ENCODE data around the gene UGT1A8.

- TF ChIP-seq RAD21 (IDR thresholded peaks at IDR 0.05; ENCODE audit: low read length) = no peak
- TF ChIP-seq, protein P1, sequence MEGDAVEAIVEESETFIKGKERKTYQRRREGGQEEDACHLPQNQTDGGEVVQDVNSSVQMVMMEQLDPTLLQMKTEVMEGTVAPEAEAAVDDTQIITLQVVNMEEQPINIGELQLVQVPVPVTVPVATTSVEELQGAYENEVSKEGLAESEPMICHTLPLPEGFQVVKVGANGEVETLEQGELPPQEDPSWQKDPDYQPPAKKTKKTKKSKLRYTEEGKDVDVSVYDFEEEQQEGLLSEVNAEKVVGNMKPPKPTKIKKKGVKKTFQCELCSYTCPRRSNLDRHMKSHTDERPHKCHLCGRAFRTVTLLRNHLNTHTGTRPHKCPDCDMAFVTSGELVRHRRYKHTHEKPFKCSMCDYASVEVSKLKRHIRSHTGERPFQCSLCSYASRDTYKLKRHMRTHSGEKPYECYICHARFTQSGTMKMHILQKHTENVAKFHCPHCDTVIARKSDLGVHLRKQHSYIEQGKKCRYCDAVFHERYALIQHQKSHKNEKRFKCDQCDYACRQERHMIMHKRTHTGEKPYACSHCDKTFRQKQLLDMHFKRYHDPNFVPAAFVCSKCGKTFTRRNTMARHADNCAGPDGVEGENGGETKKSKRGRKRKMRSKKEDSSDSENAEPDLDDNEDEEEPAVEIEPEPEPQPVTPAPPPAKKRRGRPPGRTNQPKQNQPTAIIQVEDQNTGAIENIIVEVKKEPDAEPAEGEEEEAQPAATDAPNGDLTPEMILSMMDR (IDR thresholded peaks at IDR 0.05) = no peak
Observed at GRCh38 chr2:233775414-233775813, 158.0 kb downstream of the UGT1A8 start.

Data from SK-N-SH (cell line).